HEK293 (cell line): ENCODE measurements around the gene SF3B6.
A peak's percentile ranks its signal among the peaks of the same experiment; 100 is the strongest.

Experiments used
- CTCF ChIA-PET: fragments of 350-600 bp; formaldehyde crosslinking; extraction: SDS; loops from one replicate; lab custom pipeline; 2021; ENCODE audit warnings: antibody characterized with exemption; lab: Yijun Ruan, JAX
- POLR2A ChIA-PET: fragments of 300-600 bp; formaldehyde crosslinking; extraction: SDS; loops from one replicate; lab custom pipeline; 2020; ENCODE audit warnings: antibody characterized with exemption, inconsistent platforms; lab: Yijun Ruan, JAX
- H3K27ac ChIP-seq: fragments of 200-500 bp; sonication (Bioruptor generic); 2 replicates; pipeline ENCODE4 v1.5.1; 2014; ENCODE audit warnings: low read depth, low read length, control low read depth, inconsistent platforms; ENCODE audit errors: extremely low read depth
- H3K36me3 ChIP-seq, 2 experiments: fragments of 200-500 bp in 1 of 2; sonication (Bioruptor generic) in 1 of 2; 1 replicate in 1 of 2; 2 replicates in 1 of 2; pipeline ENCODE4 v1.5.1; 2014 to 2017; ENCODE audit warnings: inconsistent platforms in 2 of 2, low read length in 2 of 2; ENCODE audit not compliant: control insufficient read depth in 2 of 2, insufficient read depth in 1 of 2
- H3K4me1 ChIP-seq: fragments of 200-500 bp; sonication (Bioruptor generic); 2 replicates; pipeline ENCODE4 v1.5.1; 2014; ENCODE audit warnings: mild to moderate bottlenecking, low read length, inconsistent platforms; ENCODE audit not compliant: control insufficient read depth, insufficient read depth
- H3K4me3 ChIP-seq: 2 replicates; pipeline ENCODE4 v1.5.1; 2011; ENCODE audit warnings: low read depth, mild to moderate bottlenecking, control low read depth, low read length, moderate library complexity
- H3K9me3 ChIP-seq: fragments of 200-500 bp; sonication (Bioruptor generic); 2 replicates; pipeline ENCODE4 v1.5.1; 2014; ENCODE audit warnings: low read depth, low read length, inconsistent platforms; ENCODE audit not compliant: control insufficient read depth, insufficient read depth
- GLI4 ChIP-seq: fragments of 450-650 bp; formaldehyde crosslinking; IDR thresholded peaks from 2 replicates; pipeline ENCODE4 v1.5.1; 2016; ENCODE audit warnings: missing biosample characterization, missing genetic modification characterization
- KLF8 ChIP-seq: fragments of 450-650 bp; formaldehyde crosslinking; IDR thresholded peaks from 2 replicates; pipeline ENCODE4 v1.5.1; 2016; ENCODE audit warnings: missing biosample characterization, missing genetic modification characterization
- PRDM1 ChIP-seq: fragments of 450-650 bp; formaldehyde crosslinking; IDR thresholded peaks from 2 replicates; pipeline ENCODE4; 2016; ENCODE audit warnings: missing biosample characterization, missing genetic modification characterization
- REPIN1 ChIP-seq: fragments of 450-650 bp; formaldehyde crosslinking; IDR thresholded peaks from 2 replicates; pipeline ENCODE4 v1.5.1; 2017; ENCODE audit warnings: missing biosample characterization, missing genetic modification characterization, low read depth
- SCRT1 ChIP-seq: fragments of 450-650 bp; formaldehyde crosslinking; IDR thresholded peaks from 2 replicates; pipeline ENCODE4 v1.5.1; 2016; ENCODE audit warnings: missing biosample characterization, missing genetic modification characterization, borderline replicate concordance
- SP3 ChIP-seq: fragments of 450-650 bp; formaldehyde crosslinking; IDR thresholded peaks from 2 replicates; pipeline ENCODE4 v1.5.1; 2016; ENCODE audit warnings: missing biosample characterization, missing genetic modification characterization
- TCF7L2 ChIP-seq: IDR thresholded peaks from 2 replicates; pipeline ENCODE4 v1.6.1; 2011; ENCODE audit warnings: low read depth, mild to moderate bottlenecking, inconsistent platforms, low read length, moderate library complexity, borderline replicate concordance
- ZBTB1 ChIP-seq: fragments of 450-650 bp; formaldehyde crosslinking; IDR thresholded peaks from 2 replicates; pipeline ENCODE4 v1.5.1; 2016; ENCODE audit warnings: missing biosample characterization, missing genetic modification characterization
- ZBTB26 ChIP-seq: fragments of 450-650 bp; formaldehyde crosslinking; optimal IDR thresholded peaks from 2 replicates; pipeline ENCODE3; 2016; ENCODE audit warnings: missing biosample characterization, mild to moderate bottlenecking, missing genetic modification characterization
- ZBTB48 ChIP-seq: fragments of 450-650 bp; formaldehyde crosslinking; IDR thresholded peaks from 2 replicates; pipeline ENCODE4 v1.5.1; 2016; ENCODE audit warnings: missing biosample characterization, missing genetic modification characterization
- ZFP69B ChIP-seq: fragments of 450-650 bp; formaldehyde crosslinking; IDR thresholded peaks from 2 replicates; pipeline ENCODE4 v1.5.1; 2016; ENCODE audit warnings: missing biosample characterization, missing genetic modification characterization
- ZNF18 ChIP-seq: fragments of 450-650 bp; formaldehyde crosslinking; IDR thresholded peaks from 2 replicates; pipeline ENCODE4 v1.5.1; 2016; ENCODE audit warnings: missing biosample characterization, missing genetic modification characterization
- ZNF211 ChIP-seq: fragments of 450-650 bp; formaldehyde crosslinking; IDR thresholded peaks from 2 replicates; pipeline ENCODE4 v1.5.1; 2016; ENCODE audit warnings: low read depth, missing biosample characterization, missing genetic modification characterization
- ZNF239 ChIP-seq: fragments of 450-650 bp; formaldehyde crosslinking; IDR thresholded peaks from 2 replicates; pipeline ENCODE4 v1.5.1; 2016; ENCODE audit warnings: missing biosample characterization, missing genetic modification characterization
- ZNF37A ChIP-seq: fragments of 450-650 bp; IDR thresholded peaks from 2 replicates; pipeline ENCODE4 v1.5.1; 2018; ENCODE audit warnings: missing biosample characterization, missing genetic modification characterization
- ZNF658 ChIP-seq: fragments of 450-650 bp; formaldehyde crosslinking; IDR thresholded peaks from 2 replicates; pipeline ENCODE4; 2016; ENCODE audit warnings: missing biosample characterization, missing genetic modification characterization
- ZNF660 ChIP-seq: fragments of 450-650 bp; IDR thresholded peaks from 2 replicates; pipeline ENCODE4 v1.5.1; 2018; ENCODE audit warnings: missing biosample characterization, mild to moderate bottlenecking, missing genetic modification characterization
- ZNF707 ChIP-seq: fragments of 450-650 bp; formaldehyde crosslinking; IDR thresholded peaks from 2 replicates; pipeline ENCODE4 v1.5.1; 2016; ENCODE audit warnings: missing biosample characterization, missing genetic modification characterization
- TF ChIP-seq, protein P1 (sequence below): fragments of 450-650 bp; formaldehyde crosslinking; conservative IDR thresholded peaks from 2 replicates; pipeline ENCODE4 v1.5.1; 2016; ENCODE audit warnings: low read depth, missing biosample characterization, missing genetic modification characterization
- TF ChIP-seq, protein P2 (sequence below): fragments of 450-650 bp; formaldehyde crosslinking; IDR thresholded peaks from 2 replicates; pipeline ENCODE4 v1.5.1; 2016; ENCODE audit warnings: missing biosample characterization, missing genetic modification characterization
- TF ChIP-seq, protein P3 (sequence below): fragments of 450-650 bp; formaldehyde crosslinking; IDR thresholded peaks from 2 replicates; pipeline ENCODE4 v1.5.1; 2016; ENCODE audit warnings: missing biosample characterization, missing genetic modification characterization

SF3B6 gene

GRCh38 chr2:24050041-24050979 lies 25.8 kb downstream of the SF3B6 start (continued):
- TF ChIP-seq, protein P1, sequence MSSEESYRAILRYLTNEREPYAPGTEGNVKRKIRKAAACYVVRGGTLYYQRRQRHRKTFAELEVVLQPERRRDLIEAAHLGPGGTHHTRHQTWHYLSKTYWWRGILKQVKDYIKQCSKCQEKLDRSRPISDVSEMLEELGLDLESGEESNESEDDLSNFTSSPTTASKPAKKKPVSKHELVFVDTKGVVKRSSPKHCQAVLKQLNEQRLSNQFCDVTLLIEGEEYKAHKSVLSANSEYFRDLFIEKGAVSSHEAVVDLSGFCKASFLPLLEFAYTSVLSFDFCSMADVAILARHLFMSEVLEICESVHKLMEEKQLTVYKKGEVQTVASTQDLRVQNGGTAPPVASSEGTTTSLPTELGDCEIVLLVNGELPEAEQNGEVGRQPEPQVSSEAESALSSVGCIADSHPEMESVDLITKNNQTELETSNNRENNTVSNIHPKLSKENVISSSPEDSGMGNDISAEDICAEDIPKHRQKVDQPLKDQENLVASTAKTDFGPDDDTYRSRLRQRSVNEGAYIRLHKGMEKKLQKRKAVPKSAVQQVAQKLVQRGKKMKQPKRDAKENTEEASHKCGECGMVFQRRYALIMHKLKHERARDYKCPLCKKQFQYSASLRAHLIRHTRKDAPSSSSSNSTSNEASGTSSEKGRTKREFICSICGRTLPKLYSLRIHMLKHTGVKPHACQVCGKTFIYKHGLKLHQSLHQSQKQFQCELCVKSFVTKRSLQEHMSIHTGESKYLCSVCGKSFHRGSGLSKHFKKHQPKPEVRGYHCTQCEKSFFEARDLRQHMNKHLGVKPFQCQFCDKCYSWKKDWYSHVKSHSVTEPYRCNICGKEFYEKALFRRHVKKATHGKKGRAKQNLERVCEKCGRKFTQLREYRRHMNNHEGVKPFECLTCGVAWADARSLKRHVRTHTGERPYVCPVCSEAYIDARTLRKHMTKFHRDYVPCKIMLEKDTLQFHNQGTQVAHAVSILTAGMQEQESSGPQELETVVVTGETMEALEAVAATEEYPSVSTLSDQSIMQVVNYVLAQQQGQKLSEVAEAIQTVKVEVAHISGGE (tag by site-specific recombination), result peak; percentile 43
- TF ChIP-seq ZNF707 (tag by site-specific recombination) (no peak), ZBTB26 (peak; percentile 73), ZNF239 (no peak), ZBTB48 (tag by site-specific recombination) (peak; percentile 52; the same call in 1 of the 2 replicates), PRDM1 (tag by site-specific recombination) (peak; percentile 69)
- TF ChIP-seq, all 188 proteins: peak for 17

- Histone ChIP-seq H3K27ac (peak within 1 kb of the TSS; percentile 66; the same call in 1 of the 2 replicates), H3K9me3 (no peaks in the 10 kb centered on the region), H3K4me3 (peak within 1 kb of the TSS; percentile 79), H3K36me3 (peaks cover 0 to 10% of the 10 kb centered on the region in 2 experiments; a peak in 1 of 3 replicates), H3K4me1 (peaks cover 9% of the 10 kb centered on the region; the same call in 1 of the 2 replicates)
- CTCF ChIA-PET, result interaction anchor here (0.5 to 2.0 kb wide), 4 partner anchors 12 to 226 kb away, joined by 3 to 6 read pairs (median 4); partner anchors contain the start of gene TP53I3
- POLR2A ChIA-PET, result interaction anchor here (0.8 to 3.6 kb wide), 5 partner anchors 10 to 122 kb away, joined by 4 to 20 read pairs (median 7); partner anchors contain the start of genes ATAD2B and SF3B6
- TF ChIP-seq ZNF658 (tag by site-specific recombination), result no peak
- no peak for TF ChIP-seq REPIN1 (tag by site-specific recombination)
- no peak for TF ChIP-seq TCF7L2
- TF ChIP-seq, protein P2, sequence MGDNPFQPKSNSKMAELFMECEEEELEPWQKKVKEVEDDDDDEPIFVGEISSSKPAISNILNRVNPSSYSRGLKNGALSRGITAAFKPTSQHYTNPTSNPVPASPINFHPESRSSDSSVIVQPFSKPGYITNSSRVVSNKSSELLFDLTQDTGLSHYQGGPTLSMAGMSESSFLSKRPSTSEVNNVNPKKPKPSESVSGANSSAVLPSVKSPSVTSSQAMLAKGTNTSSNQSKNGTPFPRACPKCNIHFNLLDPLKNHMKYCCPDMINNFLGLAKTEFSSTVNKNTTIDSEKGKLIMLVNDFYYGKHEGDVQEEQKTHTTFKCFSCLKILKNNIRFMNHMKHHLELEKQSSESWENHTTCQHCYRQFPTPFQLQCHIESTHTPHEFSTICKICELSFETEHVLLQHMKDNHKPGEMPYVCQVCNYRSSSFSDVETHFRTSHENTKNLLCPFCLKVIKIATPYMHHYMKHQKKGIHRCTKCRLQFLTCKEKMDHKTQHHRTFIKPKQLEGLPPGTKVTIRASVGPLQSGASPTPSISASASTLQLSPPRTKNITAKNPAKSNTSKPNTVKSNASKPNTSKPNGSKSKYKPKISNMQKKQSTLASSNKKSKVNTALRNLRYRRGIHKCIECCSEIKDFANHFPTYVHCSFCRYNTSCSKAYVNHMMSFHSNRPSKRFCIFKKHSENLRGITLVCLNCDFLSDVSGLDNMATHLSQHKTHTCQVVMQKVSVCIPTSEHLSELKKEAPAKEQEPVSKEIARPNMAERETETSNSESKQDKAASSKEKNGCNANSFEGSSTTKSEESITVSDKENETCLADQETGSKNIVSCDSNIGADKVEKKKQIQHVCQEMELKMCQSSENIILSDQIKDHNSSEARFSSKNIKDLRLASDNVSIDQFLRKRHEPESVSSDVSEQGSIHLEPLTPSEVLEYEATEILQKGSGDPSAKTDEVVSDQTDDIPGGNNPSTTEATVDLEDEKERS (tag by site-specific recombination), result no peak
- TF ChIP-seq ZFP69B (tag by site-specific recombination), result 0 out of 2 replicates have a peak, but pooled peaks have one; percentile 15
- no peak for TF ChIP-seq ZBTB48 (tag by site-specific recombination)
- no peak for TF ChIP-seq ZBTB1 (tag by site-specific recombination)
- peak; percentile 30; the same call in 1 of the 2 replicates for TF ChIP-seq KLF8
- peak; percentile 80 for TF ChIP-seq SP3
- no peak for TF ChIP-seq GLI4
- no peak for TF ChIP-seq SCRT1 (tag by site-specific recombination)
- no peak for TF ChIP-seq ZNF18 (tag by site-specific recombination)
- TF ChIP-seq, protein P3, sequence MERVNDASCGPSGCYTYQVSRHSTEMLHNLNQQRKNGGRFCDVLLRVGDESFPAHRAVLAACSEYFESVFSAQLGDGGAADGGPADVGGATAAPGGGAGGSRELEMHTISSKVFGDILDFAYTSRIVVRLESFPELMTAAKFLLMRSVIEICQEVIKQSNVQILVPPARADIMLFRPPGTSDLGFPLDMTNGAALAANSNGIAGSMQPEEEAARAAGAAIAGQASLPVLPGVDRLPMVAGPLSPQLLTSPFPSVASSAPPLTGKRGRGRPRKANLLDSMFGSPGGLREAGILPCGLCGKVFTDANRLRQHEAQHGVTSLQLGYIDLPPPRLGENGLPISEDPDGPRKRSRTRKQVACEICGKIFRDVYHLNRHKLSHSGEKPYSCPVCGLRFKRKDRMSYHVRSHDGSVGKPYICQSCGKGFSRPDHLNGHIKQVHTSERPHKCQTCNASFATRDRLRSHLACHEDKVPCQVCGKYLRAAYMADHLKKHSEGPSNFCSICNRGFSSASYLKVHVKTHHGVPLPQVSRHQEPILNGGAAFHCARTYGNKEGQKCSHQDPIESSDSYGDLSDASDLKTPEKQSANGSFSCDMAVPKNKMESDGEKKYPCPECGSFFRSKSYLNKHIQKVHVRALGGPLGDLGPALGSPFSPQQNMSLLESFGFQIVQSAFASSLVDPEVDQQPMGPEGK (tag by site-specific recombination), result peak; percentile 34; the same call in 1 of the 2 replicates
- no peak for TF ChIP-seq ZNF239
- TF ChIP-seq ZNF37A (tag by site-specific recombination), result no peak
- no peak for TF ChIP-seq ZNF211 (tag by site-specific recombination)
- TF ChIP-seq ZNF660 (tag by site-specific recombination), result 0 out of 2 replicates have a peak, but pooled peaks have one; percentile 30
Measured at GRCh38 chr2:24049485-24050021, 26.6 kb downstream of the SF3B6 start, which contains the start of gene FKBP1B. Gene FKBP1B (plus strand): TSS chr2:24049741. CDS start chr2:24049850, 109 bp downstream.
